HepG2 (cell line): ENCODE measurements around the gene IGLON5. TPM values are rescaled to one million over a fixed set of nuclear protein-coding genes. Genes with fewer than 3 reads are reported as not detected.
A peak's percentile ranks its signal among the peaks of the same experiment; 100 is the strongest.

ENCODE experiments used
- GMEB1 ChIP-seq: sonication (generic); formaldehyde crosslinking; IDR thresholded peaks from 2 replicates; pipeline ENCODE4 v1.5.1; 2020; ENCODE audit warnings: missing genetic modification reagents, mild to moderate bottlenecking, borderline replicate concordance
- KLF16 ChIP-seq, 2 experiments: sonication (generic) in 1 of 2; formaldehyde crosslinking in 1 of 2; IDR thresholded peaks; 2 replicates each; pipeline versions ENCODE4 v1.6.1 to v1.8.0; 2016 to 2023; ENCODE audit warnings: missing genetic modification reagents in 2 of 2, missing compliant biosample characterization in 1 of 2
- LCORL ChIP-seq, 2 experiments: fragments of 450-650 bp in 1 of 2; sonication (generic) in 1 of 2; formaldehyde crosslinking in 1 of 2; IDR thresholded peaks; 2 replicates each; pipeline versions ENCODE4 v1.5.0 to v1.6.1; 2017 to 2020; ENCODE audit warnings: antibody characterized with exemption in 1 of 2, missing genetic modification reagents in 1 of 2
- NFE2L1 ChIP-seq: sonication (generic); formaldehyde crosslinking; IDR thresholded peaks from 2 replicates; pipeline ENCODE4 v1.4.0; 2020; ENCODE audit warnings: missing genetic modification reagents, mild to moderate bottlenecking, borderline replicate concordance
- PHF8 ChIP-seq: sonication (generic); formaldehyde crosslinking; IDR thresholded peaks from 2 replicates; pipeline ENCODE4 v1.5.0; 2020; ENCODE audit warnings: missing genetic modification reagents
- POLR2G ChIP-seq: fragments of 200-400 bp; formaldehyde crosslinking; IDR thresholded peaks from 2 replicates; pipeline ENCODE4 v1.6.1; 2018; ENCODE audit warnings: mild to moderate bottlenecking, low read depth, low read length, moderate library complexity
- THAP9 ChIP-seq: sonication (generic); formaldehyde crosslinking; IDR thresholded peaks from 2 replicates; pipeline ENCODE4; 2020; ENCODE audit warnings: missing genetic modification reagents, mild to moderate bottlenecking, borderline replicate concordance
- ZNF205 ChIP-seq: IDR thresholded peaks from 2 replicates; pipeline ENCODE4 v1.6.1; 2018; ENCODE audit warnings: missing biosample characterization, missing genetic modification reagents
- polyA plus RNA-seq, 8 experiments: library from polyadenylated mRNA; depleted of rRNA in 3 of 8; stranded (reverse) in 7 of 8; unstranded in 1 of 8; fragments of >200 nt; fragmentation: Illumina TruSeq in 4 of 8; extraction: Trizol in 4 of 8; gene quantifications; 2 replicates each; pipeline versions ENCODE4 v1.2.1 to v1.2.3, GENCODE V29; 2011 to 2016; ENCODE audit warnings: low read depth in 4 of 8, missing spikeins in 1 of 8, mixed read lengths in 1 of 8; ENCODE audit not compliant: insufficient read depth in 1 of 8
- total RNA-seq, 5 experiments: library from RNA; depleted of rRNA; stranded (reverse); fragments of >200 nt; fragmentation: Illumina TruSeq; extraction: Trizol; gene quantifications; 2 replicates each; pipeline ENCODE4 v1.2.3, GENCODE V29; 2016; ENCODE audit warnings: low read depth in 1 of 5
- TF ChIP-seq, protein P1 (sequence below): sonication (generic); formaldehyde crosslinking; IDR thresholded peaks from 2 replicates; pipeline ENCODE4 v1.9.0; 2022; ENCODE audit warnings: missing genetic modification reagents, mild to moderate bottlenecking, borderline replicate concordance
- TF ChIP-seq, protein P2 (sequence below): sonication (generic); formaldehyde crosslinking; IDR thresholded peaks from 2 replicates; pipeline ENCODE4 v1.4.0; 2020; ENCODE audit warnings: missing genetic modification reagents, borderline replicate concordance

The IGLON5 gene
- total and polyA plus RNA-seq, 2 of the 13 experiments (the other 11 are each of a cell fraction or from before 2014, with no cell fraction given), result 0.04 to 5.7 TPM

DNA sequence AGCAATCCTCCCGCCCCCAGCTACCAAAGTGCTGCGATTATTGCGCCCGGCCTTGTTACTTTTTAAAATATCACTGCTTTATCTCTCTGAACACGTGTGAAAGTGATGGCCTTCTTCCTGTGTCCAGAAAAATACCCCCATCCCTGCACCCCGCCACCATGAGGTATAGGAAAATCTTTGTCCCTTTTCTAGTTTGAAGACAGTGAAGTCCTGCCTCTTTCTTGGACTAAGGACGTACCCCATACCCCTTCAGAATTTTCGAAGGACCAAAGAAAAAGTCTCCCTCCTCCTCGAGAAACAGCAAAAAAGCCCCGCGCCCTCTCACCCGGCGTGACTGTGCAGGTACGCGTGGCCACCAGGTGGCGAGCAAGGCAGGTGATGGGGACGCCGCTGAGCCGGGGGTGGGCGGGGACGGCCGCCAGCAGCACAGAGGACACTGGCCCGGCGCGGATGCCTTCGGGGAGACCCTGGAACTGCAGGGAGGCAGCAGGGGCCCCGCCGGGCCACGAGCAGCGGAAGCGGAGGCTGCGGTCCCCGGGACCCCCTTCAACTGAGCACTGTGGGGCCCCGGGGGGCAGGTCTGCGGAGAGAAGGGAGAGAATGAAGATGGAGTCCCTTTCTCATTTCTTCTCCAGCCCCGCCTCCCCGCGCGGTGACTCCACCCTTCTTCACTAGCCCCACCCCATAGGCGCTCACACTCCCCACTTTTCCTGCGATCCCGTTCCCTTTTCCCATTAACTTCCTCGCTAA is 27.3 kb downstream of the IGLON5 start (continued):
- TF ChIP-seq KLF16 (CRISPR knock-in tag; IDR thresholded peaks at IDR 0.05) (peak in 1 of 2 experiments; percentile 89; a peak in 2 of 4 replicates), POLR2G (0 out of 2 replicates have a peak, but pooled peaks have one; percentile 6), THAP9 (CRISPR knock-in tag) (peak; percentile 20; the same call in 1 of the 2 replicates), GMEB1 (CRISPR knock-in tag) (peak; percentile 14; the same call in 1 of the 2 replicates), ZNF205 (CRISPR knock-in tag) (no peak), PHF8 (peak; percentile 30; the same call in 1 of the 2 replicates), NFE2L1 (CRISPR knock-in tag) (no peak), LCORL (IDR thresholded peaks at IDR 0.05) (no peak), LCORL (CRISPR knock-in tag; IDR thresholded peaks at IDR 0.05) (0 out of 2 replicates have a peak, but pooled peaks have one; percentile 34)
- TF ChIP-seq, protein P1, sequence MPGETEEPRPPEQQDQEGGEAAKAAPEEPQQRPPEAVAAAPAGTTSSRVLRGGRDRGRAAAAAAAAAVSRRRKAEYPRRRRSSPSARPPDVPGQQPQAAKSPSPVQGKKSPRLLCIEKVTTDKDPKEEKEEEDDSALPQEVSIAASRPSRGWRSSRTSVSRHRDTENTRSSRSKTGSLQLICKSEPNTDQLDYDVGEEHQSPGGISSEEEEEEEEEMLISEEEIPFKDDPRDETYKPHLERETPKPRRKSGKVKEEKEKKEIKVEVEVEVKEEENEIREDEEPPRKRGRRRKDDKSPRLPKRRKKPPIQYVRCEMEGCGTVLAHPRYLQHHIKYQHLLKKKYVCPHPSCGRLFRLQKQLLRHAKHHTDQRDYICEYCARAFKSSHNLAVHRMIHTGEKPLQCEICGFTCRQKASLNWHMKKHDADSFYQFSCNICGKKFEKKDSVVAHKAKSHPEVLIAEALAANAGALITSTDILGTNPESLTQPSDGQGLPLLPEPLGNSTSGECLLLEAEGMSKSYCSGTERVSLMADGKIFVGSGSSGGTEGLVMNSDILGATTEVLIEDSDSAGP (CRISPR knock-in tag), result peak; percentile 54; the same call in 1 of the 2 replicates
- TF ChIP-seq, protein P2, sequence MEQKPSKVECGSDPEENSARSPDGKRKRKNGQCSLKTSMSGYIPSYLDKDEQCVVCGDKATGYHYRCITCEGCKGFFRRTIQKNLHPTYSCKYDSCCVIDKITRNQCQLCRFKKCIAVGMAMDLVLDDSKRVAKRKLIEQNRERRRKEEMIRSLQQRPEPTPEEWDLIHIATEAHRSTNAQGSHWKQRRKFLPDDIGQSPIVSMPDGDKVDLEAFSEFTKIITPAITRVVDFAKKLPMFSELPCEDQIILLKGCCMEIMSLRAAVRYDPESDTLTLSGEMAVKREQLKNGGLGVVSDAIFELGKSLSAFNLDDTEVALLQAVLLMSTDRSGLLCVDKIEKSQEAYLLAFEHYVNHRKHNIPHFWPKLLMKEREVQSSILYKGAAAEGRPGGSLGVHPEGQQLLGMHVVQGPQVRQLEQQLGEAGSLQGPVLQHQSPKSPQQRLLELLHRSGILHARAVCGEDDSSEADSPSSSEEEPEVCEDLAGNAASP (CRISPR knock-in tag), result no peak
